Endodermal cell (in vitro differentiated cells): Measurements from ENCODE around the gene EFNB3. TPM values are rescaled to one million over a fixed set of nuclear protein-coding genes. Genes with fewer than 3 reads are reported as not detected.

ENCODE experiments used
- DNase-seq: peaks from one replicate; pipeline ENCODE4 v3.0.0-alpha.2; 2017
- H3K27ac ChIP-seq: 2 replicates; pipeline ENCODE4 v1.5.1; 2013; ENCODE audit warnings: mild to moderate bottlenecking, low read depth, low read length, moderate library complexity
- H3K27me3 ChIP-seq: 2 replicates; pipeline ENCODE4 v1.6.1; 2013; ENCODE audit warnings: mild to moderate bottlenecking, low read length, moderate library complexity; ENCODE audit not compliant: insufficient read depth, control insufficient read depth, poor library complexity, severe bottlenecking
- H3K36me3 ChIP-seq: 2 replicates; pipeline ENCODE4 v1.7.0; 2013; ENCODE audit warnings: mild to moderate bottlenecking, low read length, moderate library complexity; ENCODE audit not compliant: control insufficient read depth, insufficient read depth
- H3K4me1 ChIP-seq: one replicate; pipeline ENCODE4 v1.7.0; 2013; ENCODE audit warnings: low read length; ENCODE audit not compliant: control insufficient read depth, insufficient read depth
- H3K4me3 ChIP-seq: 2 replicates; pipeline ENCODE4 v1.5.1; 2013; ENCODE audit warnings: mild to moderate bottlenecking, low read length, moderate library complexity
- H3K9ac ChIP-seq: 2 replicates; pipeline ENCODE4 v1.6.1; 2013; ENCODE audit warnings: mild to moderate bottlenecking, low read length, moderate library complexity; ENCODE audit not compliant: poor library complexity, severe bottlenecking; ENCODE audit errors: extremely low read depth
- H3K9me3 ChIP-seq: 2 replicates; pipeline ENCODE4 v1.6.1; 2013; ENCODE audit warnings: mild to moderate bottlenecking, low read length, moderate library complexity; ENCODE audit not compliant: control insufficient read depth
- H3K27ac Mint-ChIP-seq: 2 replicates; pipeline ENCODE4 v1.8.0; 2020; ENCODE audit warnings: mixed read lengths
- H3K27me3 Mint-ChIP-seq: 2 replicates; pipeline ENCODE4 v1.8.0; 2021; ENCODE audit warnings: mild to moderate bottlenecking, mixed read lengths; ENCODE audit not compliant: insufficient read depth
- H3K36me3 Mint-ChIP-seq: 2 replicates; pipeline ENCODE4 v1.8.0; 2020; ENCODE audit warnings: low read depth, mixed read lengths
- H3K4me1 Mint-ChIP-seq: 2 replicates; pipeline ENCODE4 v1.8.0; 2020; ENCODE audit warnings: mixed read lengths
- H3K4me3 Mint-ChIP-seq: 2 replicates; pipeline ENCODE4 v1.8.0; 2020; ENCODE audit warnings: mild to moderate bottlenecking, moderate library complexity, mixed read lengths
- H3K9me3 Mint-ChIP-seq: 2 replicates; pipeline ENCODE4 v1.8.0; 2020; ENCODE audit warnings: mild to moderate bottlenecking, mixed read lengths
- WGBS, 2 experiments: methylation state at CpG; one replicate each; pipeline versions ENCODE4 v1.1.5 to v1.1.7; 2013; ENCODE audit warnings: missing lambda C conversion rate in 2 of 2, mixed read lengths in 1 of 2; ENCODE audit not compliant: insufficient coverage in 1 of 2, insufficient read length in 1 of 2; 5-methylcytosine and 5-hydroxymethylcytosine counted together
- total RNA-seq, 2 donors: library from RNA; stranded (reverse); fragmentation: NEBNext Ultra II Directional in 1 of 2; extraction: Animal tissue kit (Norgen Biotek cat#: 25700) in 1 of 2; gene quantifications; 2 replicates in 1 of 2; 3 replicates in 1 of 2; pipeline ENCODE4 v1.2.1, GENCODE V29; 2021
- TF ChIP-seq, protein P1 (sequence below): fragments of 200-600 bp; sonication (generic); conservative IDR thresholded peaks from 2 replicates; pipeline ENCODE4 v1.5.0; 2021; ENCODE audit warnings: antibody characterized with exemption, mild to moderate bottlenecking

Gene EFNB3
- total RNA-seq, 2 donors from 2014 or later: 12.8 to 15.0 TPM

DNA sequence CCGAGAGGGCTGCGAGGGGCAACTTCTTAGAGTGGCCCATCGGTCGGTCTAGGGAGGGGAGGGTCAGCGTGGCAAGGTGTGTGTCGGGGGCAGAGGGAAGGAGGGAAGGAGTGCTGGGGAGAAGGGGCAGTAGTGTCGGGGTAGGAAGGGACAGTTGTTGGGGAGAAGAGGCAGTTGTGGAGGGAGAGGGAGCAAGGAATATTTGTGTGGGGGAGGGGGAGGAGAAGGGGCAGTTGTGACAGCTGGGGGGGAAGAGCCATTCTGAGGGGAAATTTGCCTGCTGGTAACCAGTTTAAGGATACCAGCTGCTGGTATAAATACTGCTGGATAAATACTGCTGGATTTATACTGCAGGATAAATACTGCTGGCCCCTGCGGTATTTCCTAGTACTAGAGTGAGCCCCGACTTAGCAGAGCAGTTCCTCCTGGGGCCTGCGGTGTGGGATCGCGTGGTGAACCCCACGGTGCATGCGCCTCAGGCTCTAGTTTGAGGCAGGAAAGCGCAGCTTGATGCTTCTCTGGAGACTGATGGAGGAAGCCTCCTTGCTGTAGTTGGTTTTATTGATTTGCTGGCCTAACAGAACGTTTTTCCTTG lies 12.9 kb downstream of the EFNB3 start:
- Histone ChIP-seq H3K27ac (no peak overlapping the region), H3K9me3 (no peaks in the 10 kb centered on the region), H3K27me3 (peaks cover 25% of the 10 kb centered on the region), H3K4me1 (peaks cover 2% of the 10 kb centered on the region), H3K36me3 (no peaks in the 10 kb centered on the region), H3K4me3 (peak overlapping the region; percentile 86), H3K9ac (peak overlapping the region; percentile 8)
- WGBS, 2 experiments: 15 to 25% methylated on average over 12 to 16 of the region's 16 CpGs
- Mint-ChIP-seq H3K27me3 (peaks cover 42% of the 10 kb centered on the region), H3K27ac (no peak overlapping the region), H3K36me3 (no peaks in the 10 kb centered on the region), H3K9me3 (no peaks in the 10 kb centered on the region), H3K4me1 (peaks cover 28% of the 10 kb centered on the region), H3K4me3 (peak overlapping the region; percentile 73)
- DNase-seq: no peak
- TF ChIP-seq, protein P1, sequence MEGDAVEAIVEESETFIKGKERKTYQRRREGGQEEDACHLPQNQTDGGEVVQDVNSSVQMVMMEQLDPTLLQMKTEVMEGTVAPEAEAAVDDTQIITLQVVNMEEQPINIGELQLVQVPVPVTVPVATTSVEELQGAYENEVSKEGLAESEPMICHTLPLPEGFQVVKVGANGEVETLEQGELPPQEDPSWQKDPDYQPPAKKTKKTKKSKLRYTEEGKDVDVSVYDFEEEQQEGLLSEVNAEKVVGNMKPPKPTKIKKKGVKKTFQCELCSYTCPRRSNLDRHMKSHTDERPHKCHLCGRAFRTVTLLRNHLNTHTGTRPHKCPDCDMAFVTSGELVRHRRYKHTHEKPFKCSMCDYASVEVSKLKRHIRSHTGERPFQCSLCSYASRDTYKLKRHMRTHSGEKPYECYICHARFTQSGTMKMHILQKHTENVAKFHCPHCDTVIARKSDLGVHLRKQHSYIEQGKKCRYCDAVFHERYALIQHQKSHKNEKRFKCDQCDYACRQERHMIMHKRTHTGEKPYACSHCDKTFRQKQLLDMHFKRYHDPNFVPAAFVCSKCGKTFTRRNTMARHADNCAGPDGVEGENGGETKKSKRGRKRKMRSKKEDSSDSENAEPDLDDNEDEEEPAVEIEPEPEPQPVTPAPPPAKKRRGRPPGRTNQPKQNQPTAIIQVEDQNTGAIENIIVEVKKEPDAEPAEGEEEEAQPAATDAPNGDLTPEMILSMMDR: no peak

- H3K4me1 ChIP-seq: peaks cover 2% of the 10 kb centered on the region
- Mint-ChIP-seq H3K36me3 (no peaks in the 10 kb centered on the region), H3K4me1 (peaks cover 28% of the 10 kb centered on the region), H3K27ac (no peak overlapping the region), H3K27me3 (peaks cover 37% of the 10 kb centered on the region), H3K9me3 (no peaks in the 10 kb centered on the region), H3K4me3 (no peak overlapping the region)
- H3K4me3 ChIP-seq: no peak overlapping the region
- peaks cover 25% of the 10 kb centered on the region for H3K27me3 ChIP-seq
- H3K27ac ChIP-seq: no peak overlapping the region
- H3K9ac ChIP-seq: no peak overlapping the region
- no peaks in the 10 kb centered on the region for H3K9me3 ChIP-seq
- no peaks in the 10 kb centered on the region for H3K36me3 ChIP-seq
- 67 to 85% methylated on average over 3 to 9 of the region's 9 CpGs for WGBS, 2 experiments
- no peak for DNase-seq
- TF ChIP-seq, protein P1: no peak
These were observed 14.7 kb downstream of the EFNB3 start for GRCh38 chr17:7719661-7720060.

GRCh38 chr17:7720125-7720524 lies 15.1 kb downstream of the EFNB3 start:
- Mint-ChIP-seq H3K4me1 (peaks cover 26% of the 10 kb centered on the region), H3K36me3 (no peaks in the 10 kb centered on the region), H3K27ac (no peak overlapping the region), H3K4me3 (no peak overlapping the region), H3K27me3 (peaks cover 37% of the 10 kb centered on the region), H3K9me3 (no peaks in the 10 kb centered on the region)
- DNase-seq: no peak
- Histone ChIP-seq H3K9ac (no peak overlapping the region), H3K27me3 (peaks cover 25% of the 10 kb centered on the region), H3K36me3 (no peaks in the 10 kb centered on the region), H3K9me3 (no peaks in the 10 kb centered on the region), H3K4me3 (no peak overlapping the region), H3K4me1 (peaks cover 2% of the 10 kb centered on the region), H3K27ac (no peak overlapping the region)
- 77 to 78% methylated on average over 3 to 4 of the region's 4 CpGs for WGBS, 2 experiments
- TF ChIP-seq, protein P1: no peak
